HCT116 (cell line): ENCODE measurements around the gene NOX3. TPM values are rescaled to one million over a fixed set of nuclear protein-coding genes. Genes with fewer than 3 reads are reported as not detected.

Experiments
- ATAC-seq: fragments of 200-7000 bp; cut with Tn5 transposase; 2 replicates; pipeline ENCODE4 v1.9.1; 2020; ENCODE audit warnings: mild to moderate bottlenecking, moderate library complexity
- BruUV-seq: library from RNA; stranded (reverse); fragments of 400-500 nt; replicated peaks from 2 replicates; lab custom pipeline; 2021; lab: Mats Ljungman, UMichigan
- CTCF ChIA-PET: fragments of 300-600 bp; sonication (Branson Sonifier 250); formaldehyde crosslinking; loops from one replicate; lab custom pipeline; 2021; ENCODE audit warnings: antibody characterized with exemption; lab: Charles Lee
- POLR2A ChIA-PET: fragments of 300-600, 350-600 bp; sonication (Branson Sonifier 250); formaldehyde crosslinking; loops from one replicate; lab custom pipeline; 2021; ENCODE audit warnings: antibody characterized with exemption; lab: Charles Lee
- RAD21 ChIA-PET, 2 experiments: fragments of 300-600 bp; sonication (Branson Sonifier 250); formaldehyde crosslinking; loops; one replicate each; lab custom pipeline; 2023; ENCODE audit warnings: low total read pairs in 2 of 2; ENCODE audit not compliant: uncharacterized antibody in 2 of 2, unreplicated experiment in 2 of 2, low non-redundant PET in 1 of 2; lab: Charles Lee
- DNase-seq: peaks from one replicate; pipeline ENCODE4 v3.0.0-alpha.2; 2010; ENCODE audit warnings: low read depth, low spot score
- H2AFZ ChIP-seq: fragments of 200-600 bp; shearing (Covaris generic), sonication (generic); 2 replicates; pipeline ENCODE4 v1.6.1; 2017; ENCODE audit warnings: low read depth, mixed run types, mixed read lengths, antibody characterized with exemption, low read length; ENCODE audit not compliant: poor library complexity, severe bottlenecking
- H3K27ac ChIP-seq: 2 replicates; pipeline ENCODE4 v1.5.1; 2012; ENCODE audit warnings: low read depth, low read length
- H3K27me3 ChIP-seq: fragments of 200-600 bp; sonication (generic); 2 replicates; pipeline ENCODE4 v1.6.1; 2016; ENCODE audit warnings: mixed run types, low read length, mixed read lengths; ENCODE audit not compliant: insufficient read depth
- H3K36me3 ChIP-seq, 2 experiments: fragments of 200-500 bp in 1 of 2; fragments of 200-600 bp in 1 of 2; sonication (Bioruptor generic) in 1 of 2; sonication (generic) in 1 of 2; 2 replicates each; pipeline versions ENCODE4 v1.5.1 to v1.6.1; 2014 to 2016; ENCODE audit warnings: low read length in 2 of 2, inconsistent platforms in 1 of 2, mixed read lengths in 1 of 2, mixed run types in 1 of 2; ENCODE audit not compliant: insufficient read depth in 2 of 2, control insufficient read depth in 1 of 2
- H3K4me1 ChIP-seq, 2 experiments: fragments of 200-600 bp in 1 of 2; sonication (generic) in 1 of 2; 2 replicates each; pipeline versions ENCODE4 v1.5.1 to v1.6.1; 2012 to 2017; ENCODE audit warnings: low read length in 2 of 2, inconsistent platforms in 1 of 2, mild to moderate bottlenecking in 1 of 2, mixed read lengths in 1 of 2, mixed run types in 1 of 2, moderate library complexity in 1 of 2; ENCODE audit not compliant: insufficient read depth in 2 of 2, control insufficient read depth in 1 of 2
- H3K4me2 ChIP-seq: fragments of 200-600 bp; sonication (generic); 2 replicates; pipeline ENCODE4 v1.6.1; 2017; ENCODE audit warnings: mixed run types, low read length, mixed read lengths
- H3K4me3 ChIP-seq, 2 experiments: fragments of 200-600 bp in 1 of 2; sonication (generic) in 1 of 2; replicated peaks in 1 of 2; 2 replicates each; pipeline ENCODE4 v1.5.1; 2011 to 2016; ENCODE audit warnings: low read length in 2 of 2, control low read depth in 1 of 2, low read depth in 1 of 2, mild to moderate bottlenecking in 1 of 2, mixed read lengths in 1 of 2, mixed run types in 1 of 2
- H3K79me2 ChIP-seq: fragments of 200-600 bp; sonication (generic); 2 replicates; pipeline ENCODE4 v1.6.1; 2017; ENCODE audit warnings: mild to moderate bottlenecking, mixed run types, low read length, moderate library complexity, mixed read lengths; ENCODE audit not compliant: insufficient read depth
- H3K9ac ChIP-seq: fragments of 200-600 bp; sonication (generic); 2 replicates; pipeline ENCODE4 v1.6.1; 2016; ENCODE audit warnings: low read length, mixed read lengths
- H3K9me2 ChIP-seq: fragments of 200-600 bp; sonication (generic), shearing (Covaris generic); 2 replicates; pipeline ENCODE4 v1.6.1; 2017; ENCODE audit warnings: mixed run types, mild to moderate bottlenecking, moderate library complexity; ENCODE audit not compliant: insufficient read depth
- H3K9me3 ChIP-seq, 2 experiments: fragments of 200-500 bp in 1 of 2; fragments of 200-600 bp in 1 of 2; sonication (Bioruptor generic) in 1 of 2; sonication (generic) in 1 of 2; 2 replicates each; pipeline ENCODE4 v1.6.1; 2014 to 2017; ENCODE audit warnings: low read length in 2 of 2, mixed read lengths in 2 of 2, inconsistent platforms in 1 of 2, low read depth in 1 of 2, mild to moderate bottlenecking in 1 of 2, mixed run types in 1 of 2, moderate library complexity in 1 of 2; ENCODE audit not compliant: control insufficient read depth in 1 of 2, insufficient read depth in 1 of 2
- H4K20me1 ChIP-seq: fragments of 200-600 bp; sonication (generic), shearing (Covaris generic); 2 replicates; pipeline ENCODE4 v1.6.1; 2017; ENCODE audit warnings: mixed run types, mild to moderate bottlenecking, moderate library complexity; ENCODE audit not compliant: insufficient read depth
- ATF3 ChIP-seq: IDR thresholded peaks from 2 replicates; pipeline ENCODE4 v1.6.1; 2012
- EGR1 ChIP-seq: IDR thresholded peaks from 2 replicates; pipeline ENCODE4 v1.6.1; 2012; ENCODE audit warnings: low read depth
- FOSL1 ChIP-seq: IDR thresholded peaks from 2 replicates; pipeline ENCODE4 v1.6.1; 2012; ENCODE audit warnings: low read depth
- MAX ChIP-seq: IDR thresholded peaks from 2 replicates; pipeline ENCODE4 v1.6.1; 2012
- POLR2AphosphoS5 ChIP-seq: IDR thresholded peaks from 2 replicates; pipeline ENCODE4 v1.6.1; 2011; ENCODE audit warnings: mild to moderate bottlenecking, low read depth, low read length, moderate library complexity
- RAD21 ChIP-seq: IDR thresholded peaks from 2 replicates; pipeline ENCODE4 v1.6.1; 2012; ENCODE audit warnings: low read depth, mild to moderate bottlenecking
- REST ChIP-seq: IDR thresholded peaks from 2 replicates; pipeline ENCODE4 v1.6.1; 2012; ENCODE audit warnings: low read depth
- SP1 ChIP-seq: IDR thresholded peaks from 2 replicates; pipeline ENCODE4 v1.6.1; 2012; ENCODE audit warnings: low read depth
- SRF ChIP-seq: IDR thresholded peaks from 2 replicates; pipeline ENCODE4 v1.6.1; 2012; ENCODE audit warnings: low read depth
- intact Hi-C: fragments of 100-400 bp; cut with micrococcal nuclease; formaldehyde crosslinking; loops from 2 replicates; pipeline ENCODE4 v1.10.0; 2022
- total RNA-seq: library from RNA; stranded (reverse); gene quantifications from one replicate; pipeline ENCODE4 v1.2.1, GENCODE V29; 2021; ENCODE audit not compliant: unreplicated experiment

NOX3 gene
- total RNA-seq, 1 experiment from 2014 or later: not detected

GRCh38 chr6:155400654-155400965 is 55.0 kb downstream of the NOX3 start:
- TF ChIP-seq RAD21 (no peak), ATF3 (no peak), FOSL1 (no peak), POLR2AphosphoS5 (no peak), EGR1 (no peak), MAX (no peak), SP1 (no peak)
- Histone ChIP-seq H4K20me1 (no peaks in the 10 kb centered on the region), H3K79me2 (no peaks in the 10 kb centered on the region), H3K27ac (no peak overlapping the region), H3K4me1 (no peaks in the 10 kb centered on the region), H3K9me3 (no peaks in the 10 kb centered on the region), H2AFZ (no peak overlapping the region), H3K9ac (no peak overlapping the region), H3K4me3 (no peak overlapping the region), H3K27me3 (no peaks in the 10 kb centered on the region), H3K36me3 (no peaks in the 10 kb centered on the region), H3K4me2 (no peak overlapping the region), H3K9me2 (no peaks in the 10 kb centered on the region)
- POLR2A ChIA-PET: no interaction called here
- ATAC-seq (no peak), DNase-seq (no peak)
- intact Hi-C loops: no loop called here
- CTCF ChIA-PET: no interaction called here
- BruUV-seq: no TSS peak
- RAD21 ChIA-PET: no interaction called here

GRCh38 chr6:155399745-155400653 is 55.6 kb downstream of the NOX3 start:
- no peaks in the 10 kb centered on the region for H3K9me3 ChIP-seq
- intact Hi-C loops: no loop called here
- ChIA-PET CTCF (no interaction called here), RAD21 (no interaction called here), POLR2A (no interaction called here)
- H3K27ac ChIP-seq: no peak overlapping the region
- no peak overlapping the region for H3K4me2 ChIP-seq
- BruUV-seq: no TSS peak
- H3K9ac ChIP-seq: no peak overlapping the region
- H3K27me3 ChIP-seq: no peaks in the 10 kb centered on the region
- TF ChIP-seq REST (no peak), ATF3 (no peak), SRF (no peak)
- H3K4me3 ChIP-seq: no peak overlapping the region
- H3K9me2 ChIP-seq: no peaks in the 10 kb centered on the region
- H3K36me3 ChIP-seq: no peaks in the 10 kb centered on the region
- no peak for DNase-seq
- H3K4me1 ChIP-seq: no peaks in the 10 kb centered on the region
- no peak for ATAC-seq
- no peaks in the 10 kb centered on the region for H4K20me1 ChIP-seq
- no peaks in the 10 kb centered on the region for H3K79me2 ChIP-seq
- no peak overlapping the region for H2AFZ ChIP-seq
